BLaER1 treated with 17β-estradiol and CSF1 and Interleukin-3, amounts not matched to agents 10 nM and 100 nM (cell line): ENCODE measurements around the gene PRDM8.

ENCODE experiments used
- H3K27ac ChIP-seq, 11 experiments: shearing (Covaris generic); formaldehyde crosslinking; 2 replicates each; pipeline ENCODE4 v1.8.1; 2022
- H3K27me3 ChIP-seq, 11 experiments: shearing (Covaris generic); formaldehyde crosslinking; 2 replicates each; pipeline ENCODE4 v1.8.1; 2022
- H3K36me3 ChIP-seq, 11 experiments: shearing (Covaris generic); formaldehyde crosslinking; 2 replicates each; pipeline ENCODE4 v1.8.1; 2022
- H3K4me1 ChIP-seq, 10 experiments: shearing (Covaris generic); formaldehyde crosslinking; 2 replicates each; pipeline ENCODE4 v1.8.1; 2022
- H3K4me2 ChIP-seq, 11 experiments: shearing (Covaris generic); formaldehyde crosslinking; 2 replicates each; pipeline ENCODE4 v1.8.1; 2022
- H3K4me3 ChIP-seq, 10 experiments: shearing (Covaris generic); formaldehyde crosslinking; 2 replicates each; pipeline ENCODE4 v1.8.1; 2022
- H3K9ac ChIP-seq, 11 experiments: shearing (Covaris generic); formaldehyde crosslinking; 2 replicates each; pipeline ENCODE4 v1.8.1; 2022
- H3K9me3 ChIP-seq, 11 experiments: shearing (Covaris generic); formaldehyde crosslinking; replicated peaks in 1 of 11; 2 replicates each; pipeline ENCODE4 v1.8.1; 2022
- H4K20me1 ChIP-seq, 11 experiments: shearing (Covaris generic); formaldehyde crosslinking; 2 replicates each; pipeline ENCODE4 v1.8.1; 2022
- Cebpa-rat ChIP-seq, 11 experiments: shearing (Covaris generic); IDR thresholded peaks; 2 replicates each; pipeline ENCODE4 v1.8.1; 2022

PRDM8 gene

DNA sequence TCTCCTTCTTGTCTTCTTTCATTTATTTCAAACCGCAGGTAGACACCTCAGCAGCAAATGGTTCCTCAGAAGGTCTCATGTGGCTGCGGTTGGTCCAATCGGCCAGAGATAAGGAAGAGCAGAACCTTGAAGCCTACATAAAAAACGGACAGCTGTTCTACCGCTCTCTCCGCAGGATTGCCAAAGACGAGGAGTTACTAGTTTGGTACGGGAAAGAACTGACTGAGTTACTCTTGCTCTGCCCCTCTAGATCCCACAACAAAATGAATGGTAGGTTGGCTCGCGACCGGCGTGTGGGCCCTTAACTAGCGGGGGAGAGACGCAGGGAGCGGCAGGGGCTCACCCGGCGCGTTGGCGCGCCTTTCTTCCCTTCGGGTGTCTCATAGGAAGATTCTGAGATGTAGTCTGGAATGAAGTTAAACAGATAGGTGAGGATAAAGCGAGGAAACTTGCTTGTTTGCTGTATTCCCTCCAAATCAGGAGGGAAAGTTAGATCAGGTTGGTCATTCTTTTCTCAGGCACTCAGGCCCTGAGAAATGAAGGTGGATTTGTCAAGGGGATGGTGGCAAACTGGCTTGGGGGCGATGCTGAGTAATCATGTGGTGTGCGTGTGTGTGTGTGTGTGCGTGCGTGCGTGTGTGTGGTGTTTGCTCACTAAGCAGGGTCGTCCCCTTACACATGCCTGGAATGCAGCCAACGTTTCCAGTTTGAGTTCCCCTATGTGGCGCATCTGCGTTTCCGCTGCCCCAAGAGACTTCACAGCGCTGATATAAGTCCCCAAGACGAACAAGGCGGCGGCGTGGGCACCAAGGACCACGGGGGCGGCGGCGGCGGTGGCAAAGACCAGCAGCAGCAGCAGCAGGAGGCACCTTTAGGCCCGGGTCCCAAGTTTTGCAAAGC is 4.2 kb downstream of the PRDM8 start:
- Histone ChIP-seq H3K9me3 (0 out of 22 replicates have a peak, but pooled peaks cover 0 to under 1% (median 0%) of the 10 kb centered on the region in 11 experiments), H3K4me2 (peak overlapping the region; percentile 83 to 98 (median 92)), H3K9ac (peak overlapping the region; percentile 82 to 90 (median 86)), H3K36me3 (peaks cover 0 to 5% (median 0%) of the 10 kb centered on the region in 11 experiments; a peak in 1 of 22 replicates), H3K27me3 (peaks cover 17 to 50% (median 45%) of the 10 kb centered on the region in 11 experiments; a peak in 21 of 22 replicates), H3K4me1 (peaks cover 38 to 68% (median 46%) of the 10 kb centered on the region in 10 experiments), H3K27ac (peak overlapping the region; percentile 81 to 91 (median 88)), H3K4me3 (peak overlapping the region; percentile 66 to 81 (median 72)), H4K20me1 (peaks cover 0 to 33% (median 6%) of the 10 kb centered on the region in 11 experiments; a peak in 11 of 22 replicates)
- TF ChIP-seq Cebpa-rat (IDR thresholded peaks at IDR 0.05), result no peak

DNA sequence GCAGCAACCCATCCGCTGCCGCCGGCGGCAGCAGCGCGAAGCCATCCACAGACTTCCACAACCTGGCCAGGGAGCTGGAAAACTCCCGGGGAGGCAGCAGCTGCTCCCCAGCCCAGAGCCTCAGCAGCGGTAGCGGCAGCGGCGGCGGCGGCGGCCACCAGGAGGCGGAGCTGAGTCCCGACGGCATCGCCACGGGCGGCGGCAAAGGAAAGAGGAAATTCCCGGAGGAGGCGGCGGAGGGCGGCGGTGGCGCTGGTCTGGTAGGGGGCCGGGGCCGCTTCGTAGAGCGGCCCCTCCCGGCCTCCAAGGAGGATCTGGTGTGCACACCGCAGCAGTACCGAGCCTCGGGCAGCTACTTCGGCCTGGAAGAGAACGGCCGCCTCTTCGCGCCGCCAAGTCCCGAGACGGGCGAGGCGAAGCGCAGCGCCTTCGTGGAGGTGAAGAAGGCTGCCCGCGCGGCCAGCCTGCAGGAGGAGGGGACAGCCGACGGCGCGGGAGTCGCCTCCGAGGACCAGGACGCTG is 4.9 kb downstream of the PRDM8 start:
- Histone ChIP-seq H3K9ac (peak overlapping the region; percentile 82 to 90 (median 86)), H3K27ac (peak overlapping the region; percentile 81 to 91 (median 88)), H3K4me1 (peaks cover 31 to 60% (median 42%) of the 10 kb centered on the region in 10 experiments), H3K36me3 (peaks cover 0 to 5% (median 0%) of the 10 kb centered on the region in 11 experiments; a peak in 1 of 22 replicates), H3K4me2 (peak overlapping the region; percentile 83 to 98 (median 92)), H3K4me3 (peak overlapping the region; percentile 66 to 81 (median 72)), H3K27me3 (peaks cover 17 to 43% (median 37%) of the 10 kb centered on the region in 11 experiments; a peak in 21 of 22 replicates), H4K20me1 (peaks cover 0 to 33% (median 6%) of the 10 kb centered on the region in 11 experiments; a peak in 11 of 22 replicates), H3K9me3 (peaks cover 0 to 8% (median 0%) of the 10 kb centered on the region in 11 experiments; a peak in 2 of 22 replicates)
- TF ChIP-seq Cebpa-rat (IDR thresholded peaks at IDR 0.05), result no peak

DNA sequence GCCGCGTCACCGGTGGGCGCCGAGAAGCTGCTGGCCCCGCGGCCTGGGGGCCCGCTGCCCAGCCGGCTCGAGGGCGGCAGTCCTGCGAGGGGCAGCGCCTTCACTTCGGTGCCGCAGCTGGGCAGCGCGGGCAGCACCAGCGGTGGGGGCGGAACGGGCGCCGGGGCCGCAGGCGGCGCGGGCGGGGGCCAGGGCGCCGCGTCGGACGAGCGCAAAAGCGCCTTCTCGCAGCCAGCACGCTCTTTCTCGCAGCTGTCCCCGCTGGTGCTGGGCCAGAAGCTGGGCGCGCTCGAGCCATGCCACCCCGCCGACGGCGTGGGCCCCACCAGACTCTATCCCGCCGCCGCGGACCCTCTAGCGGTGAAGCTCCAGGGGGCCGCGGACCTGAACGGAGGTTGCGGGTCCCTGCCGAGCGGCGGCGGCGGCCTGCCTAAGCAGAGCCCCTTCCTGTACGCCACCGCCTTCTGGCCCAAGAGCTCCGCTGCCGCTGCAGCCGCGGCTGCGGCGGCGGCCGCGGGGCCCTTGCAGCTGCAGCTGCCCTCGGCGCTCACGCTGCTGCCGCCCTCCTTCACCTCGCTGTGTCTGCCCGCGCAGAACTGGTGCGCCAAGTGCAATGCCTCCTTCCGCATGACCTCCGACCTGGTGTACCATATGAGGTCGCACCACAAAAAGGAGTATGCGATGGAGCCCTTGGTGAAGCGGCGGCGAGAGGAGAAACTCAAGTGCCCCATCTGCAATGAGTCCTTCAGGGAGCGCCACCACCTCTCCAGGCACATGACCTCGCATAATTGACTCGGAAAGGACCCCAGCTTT is 5.6 kb downstream of the PRDM8 start:
- Histone ChIP-seq H3K4me1 (peaks cover 25 to 54% (median 37%) of the 10 kb centered on the region in 10 experiments), H3K4me2 (peak overlapping the region; percentile 83 to 98 (median 92)), H4K20me1 (peaks cover 0 to 31% (median 6%) of the 10 kb centered on the region in 11 experiments; a peak in 11 of 22 replicates), H3K27me3 (peaks cover 14 to 36% (median 30%) of the 10 kb centered on the region in 11 experiments; a peak in 21 of 22 replicates), H3K27ac (peak overlapping the region; percentile 81 to 91 (median 88)), H3K9me3 (peaks cover 0 to 12% (median 0%) of the 10 kb centered on the region in 11 experiments; a peak in 2 of 22 replicates), H3K4me3 (peak overlapping the region; percentile 66 to 81 (median 72)), H3K9ac (peak overlapping the region; percentile 82 to 90 (median 86)), H3K36me3 (peaks cover 0 to 5% (median 0%) of the 10 kb centered on the region in 11 experiments; a peak in 1 of 22 replicates)
- TF ChIP-seq Cebpa-rat (IDR thresholded peaks at IDR 0.05), result no peak

DNA sequence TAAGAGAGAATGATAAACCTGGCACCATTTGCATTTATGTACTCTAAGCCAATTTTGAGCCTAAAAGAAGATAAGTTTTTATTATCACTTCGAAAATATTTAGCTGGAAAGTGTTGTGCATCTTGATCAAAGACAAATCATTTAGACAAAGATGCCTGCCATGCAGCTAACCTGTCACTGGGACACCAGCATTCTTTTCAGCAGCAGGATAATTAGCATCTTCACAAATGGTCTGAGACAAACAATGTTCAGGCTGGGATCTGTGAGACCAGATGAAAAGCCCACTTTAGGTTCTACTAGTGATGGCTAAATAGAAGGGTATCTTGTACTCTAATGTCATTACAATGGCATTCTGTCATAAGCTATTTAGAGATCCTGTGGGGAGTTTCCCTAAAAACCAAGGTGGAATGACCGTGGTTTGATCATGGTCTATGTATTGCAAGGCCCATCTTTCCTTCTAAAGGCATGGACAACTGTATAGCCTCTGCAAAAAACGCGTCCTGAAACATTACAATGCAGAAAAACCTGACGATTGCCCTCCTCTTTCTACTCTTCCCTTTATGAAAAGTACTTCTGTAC is 7.2 kb downstream of the PRDM8 start:
- H3K9me3 ChIP-seq, result peaks cover 0 to 12% (median 0%) of the 10 kb centered on the region in 11 experiments; a peak in 2 of 22 replicates
- H3K9ac ChIP-seq, result no peak overlapping the region
- TF ChIP-seq Cebpa-rat (IDR thresholded peaks at IDR 0.05), result no peak
- no peak overlapping the region; a peak in 1 of 20 replicates for H3K4me3 ChIP-seq
- peaks cover 19 to 41% (median 29%) of the 10 kb centered on the region in 10 experiments for H3K4me1 ChIP-seq
- H3K27ac ChIP-seq, result no peak overlapping the region
- peaks cover 0 to 21% (median 14%) of the 10 kb centered on the region in 11 experiments; a peak in 17 of 22 replicates for H3K27me3 ChIP-seq
- peaks cover 0 to 3% (median 0%) of the 10 kb centered on the region in 11 experiments; a peak in 1 of 22 replicates for H3K36me3 ChIP-seq
- peak overlapping the region in 9 of 11 experiments; percentile 9 to 98 (median 84); a peak in 11 of 22 replicates for H3K4me2 ChIP-seq
- H4K20me1 ChIP-seq, result peaks cover 0 to 16% (median 3%) of the 10 kb centered on the region in 11 experiments; a peak in 9 of 22 replicates

DNA sequence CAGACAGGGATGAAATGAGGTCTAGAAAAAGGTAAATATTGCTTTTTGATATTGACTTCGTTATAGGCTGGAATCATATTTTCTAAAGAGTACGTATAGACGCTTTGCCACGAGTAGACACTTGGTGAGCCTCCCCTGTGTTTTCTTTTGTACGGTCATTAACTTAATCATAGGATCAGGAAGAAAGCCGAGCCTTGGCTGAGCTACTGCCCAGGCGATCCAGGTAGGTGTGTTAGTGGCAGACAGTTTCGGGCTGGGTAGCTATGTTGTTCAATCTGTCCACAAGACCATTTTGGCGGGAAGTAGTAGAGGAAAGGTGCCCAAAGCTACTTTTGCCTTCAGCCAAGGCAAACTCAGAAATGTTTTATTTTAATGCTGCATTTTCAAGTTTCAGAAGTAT is 8.8 kb downstream of the PRDM8 start:
- H3K4me1 ChIP-seq, result peaks cover 17 to 32% (median 18%) of the 10 kb centered on the region in 10 experiments
- no peak overlapping the region for H3K4me3 ChIP-seq
- peaks cover 0 to 5% (median 0%) of the 10 kb centered on the region in 11 experiments; a peak in 5 of 22 replicates for H4K20me1 ChIP-seq
- H3K36me3 ChIP-seq, result peaks cover 0 to 3% (median 0%) of the 10 kb centered on the region in 11 experiments; a peak in 1 of 22 replicates
- no peak for TF ChIP-seq Cebpa-rat (IDR thresholded peaks at IDR 0.05)
- H3K27ac ChIP-seq, result no peak overlapping the region
- H3K4me2 ChIP-seq, result no peak overlapping the region
- no peak overlapping the region for H3K9ac ChIP-seq
- peaks cover 0 to 6% (median 4%) of the 10 kb centered on the region in 11 experiments; a peak in 7 of 22 replicates for H3K27me3 ChIP-seq
- H3K9me3 ChIP-seq, result peaks cover 0 to 12% (median 0%) of the 10 kb centered on the region in 11 experiments; a peak in 2 of 22 replicates

DNA sequence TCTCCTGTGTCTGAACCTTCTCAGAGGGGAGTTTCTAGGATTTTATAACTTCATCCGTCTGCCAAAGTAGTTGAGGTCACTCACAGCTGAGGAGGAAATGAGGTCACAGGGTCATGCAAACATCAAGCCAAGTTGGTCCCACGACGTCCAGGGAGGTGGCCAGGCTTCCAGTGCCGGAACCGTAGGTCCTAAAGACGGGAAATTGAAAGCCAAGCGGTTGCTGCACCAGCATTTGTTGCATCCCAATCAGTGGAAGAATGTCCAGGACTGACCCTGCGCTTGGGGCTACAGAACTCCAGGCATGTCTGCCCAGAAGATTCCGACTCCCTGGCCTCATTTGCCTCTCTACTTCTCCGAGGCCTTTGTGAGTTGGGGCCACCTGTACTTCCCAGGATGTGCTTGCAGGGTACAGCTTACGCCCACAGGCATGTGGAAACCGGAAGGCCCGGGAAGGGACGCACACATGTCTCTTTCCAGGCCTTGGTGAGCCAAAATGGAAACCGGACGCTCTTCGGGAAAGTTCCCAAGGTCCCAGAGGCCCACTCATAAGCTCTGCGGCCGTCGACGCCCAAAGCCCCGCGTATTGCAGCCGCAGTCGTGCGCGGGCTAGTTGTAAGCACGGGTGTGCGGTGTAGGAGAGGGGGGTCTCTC is 9.3 kb downstream of the PRDM8 start:
- Histone ChIP-seq H3K4me1 (peaks cover 11 to 26% (median 13%) of the 10 kb centered on the region in 10 experiments), H3K4me2 (no peak overlapping the region), H3K27ac (no peak overlapping the region), H3K27me3 (peaks cover 0 to under 1% (median 0%) of the 10 kb centered on the region in 11 experiments; a peak in 3 of 22 replicates), H3K36me3 (no peaks in the 10 kb centered on the region), H3K9ac (no peak overlapping the region), H3K4me3 (no peak overlapping the region), H4K20me1 (no peaks in the 10 kb centered on the region; a peak in 2 of 22 replicates), H3K9me3 (peaks cover 0 to 12% (median 0%) of the 10 kb centered on the region in 11 experiments; a peak in 2 of 22 replicates)
- no peak for TF ChIP-seq Cebpa-rat (IDR thresholded peaks at IDR 0.05)

DNA sequence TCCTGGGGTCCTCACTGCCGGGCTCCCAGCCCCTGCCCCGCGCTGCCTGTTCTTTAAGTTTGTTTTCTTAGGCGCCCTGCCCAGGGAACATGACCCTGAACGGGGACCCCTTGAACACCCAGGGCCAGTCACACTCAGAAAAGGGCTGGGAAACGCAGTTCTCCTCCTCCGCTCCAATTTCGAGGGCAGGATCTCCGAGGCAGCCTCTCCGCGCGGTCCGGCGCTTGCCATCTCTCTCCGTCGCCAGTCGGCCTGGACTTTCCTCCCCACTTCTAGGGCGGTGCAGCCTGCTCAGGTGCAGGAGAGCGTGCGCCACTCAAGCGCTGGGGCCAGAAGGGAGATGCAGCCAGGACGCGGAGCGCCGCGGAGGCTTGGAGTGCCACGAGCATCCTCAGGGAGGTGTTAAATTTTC is 9.9 kb downstream of the PRDM8 start:
- no peaks in the 10 kb centered on the region; a peak in 2 of 22 replicates for H3K27me3 ChIP-seq

More for the DNA sequence above, 9.9 kb downstream of the PRDM8 start:
- no peak overlapping the region for H3K4me3 ChIP-seq
- TF ChIP-seq Cebpa-rat (IDR thresholded peaks at IDR 0.05), result no peak
- H4K20me1 ChIP-seq, result no peaks in the 10 kb centered on the region; a peak in 1 of 22 replicates
- H3K9me3 ChIP-seq, result peaks cover 0 to 12% (median 0%) of the 10 kb centered on the region in 11 experiments; a peak in 2 of 22 replicates
- no peak overlapping the region for H3K4me2 ChIP-seq
- H3K9ac ChIP-seq, result no peak overlapping the region
- no peak overlapping the region for H3K27ac ChIP-seq
- peaks cover 6 to 22% (median 9%) of the 10 kb centered on the region in 10 experiments; a peak in 12 of 20 replicates for H3K4me1 ChIP-seq
- no peaks in the 10 kb centered on the region for H3K36me3 ChIP-seq
